ENCODE results near the gene ATP8A2.

Gene ATP8A2

GRCh38 chr13:25963674-25964073 lies 591.9 kb downstream of the ATP8A2 start:
- peak; percentile 8 for DNase-seq (ENCODE audit: low read depth)
- no peak for TF ChIP-seq CTCF (IDR thresholded peaks at IDR 0.05; ENCODE audit: low read length, missing control alignments)
- no peak overlapping the region for H3K4me3 ChIP-seq (replicated peaks; ENCODE audit: low read depth, low read length)

GRCh38 chr13:25965596-25965995 lies 593.8 kb downstream of the ATP8A2 start:
- TF ChIP-seq CTCF (IDR thresholded peaks at IDR 0.05; ENCODE audit: low read length, missing control alignments), result no peak
- no peak for DNase-seq (ENCODE audit: low read depth)
- H3K4me3 ChIP-seq (replicated peaks; ENCODE audit: low read depth, low read length), result no peak overlapping the region

DNA sequence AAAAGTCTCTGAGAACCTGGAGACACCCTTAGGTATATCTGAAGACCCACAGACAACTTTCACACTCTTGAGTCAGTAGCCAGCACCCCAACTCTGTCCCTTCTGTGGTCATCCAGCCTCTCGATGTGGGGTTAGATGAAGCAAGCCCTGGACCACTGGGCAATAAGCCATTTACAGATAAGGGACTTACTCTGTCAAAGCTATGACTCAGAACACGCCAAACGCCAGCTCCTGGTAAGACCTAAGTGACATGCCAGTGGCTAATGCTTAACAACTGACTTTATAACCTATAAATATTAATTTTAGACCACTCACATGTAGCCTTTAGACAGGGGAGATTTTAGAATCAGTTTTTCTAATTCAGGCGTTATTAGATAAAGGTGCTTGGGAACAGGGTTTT lies 594.3 kb downstream of the ATP8A2 start:
- no peak overlapping the region for H3K4me3 ChIP-seq (replicated peaks; ENCODE audit: low read depth, low read length)
- TF ChIP-seq CTCF (IDR thresholded peaks at IDR 0.05; ENCODE audit: low read length, missing control alignments), result no peak
- peak; percentile 39 for DNase-seq (ENCODE audit: low read depth)

- TF ChIP-seq CTCF (IDR thresholded peaks at IDR 0.05; ENCODE audit: low read length, missing control alignments), result no peak
- no peak for DNase-seq (ENCODE audit: low read depth)
- no peak overlapping the region for H3K4me3 ChIP-seq (replicated peaks; ENCODE audit: low read depth, low read length)
Measured at GRCh38 chr13:25967144-25967543, 595.4 kb downstream of the ATP8A2 start.

DNA sequence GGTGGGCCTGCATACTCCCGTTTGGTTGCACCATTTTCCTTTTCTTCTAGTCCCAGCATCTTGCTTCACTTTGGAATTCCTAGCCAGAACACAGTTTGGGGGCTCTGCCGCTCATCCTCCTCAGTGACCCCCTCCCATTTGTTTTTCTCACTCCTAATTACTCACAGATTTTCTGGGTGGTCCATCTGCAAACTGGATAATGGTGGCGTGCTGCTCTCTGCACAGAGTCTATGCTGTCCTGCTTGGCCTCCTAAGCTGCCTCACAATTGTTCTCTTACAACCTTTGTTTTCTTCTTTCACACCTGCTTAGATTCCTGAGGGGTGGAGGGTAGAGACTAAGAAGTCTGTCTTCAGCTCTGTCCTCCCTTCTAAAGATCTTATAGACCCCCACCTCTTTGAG lies 599.3 kb downstream of the ATP8A2 start:
- no peak overlapping the region for H3K4me3 ChIP-seq (replicated peaks; ENCODE audit: low read depth, low read length)
- no peak for DNase-seq (ENCODE audit: low read depth)
- TF ChIP-seq CTCF (IDR thresholded peaks at IDR 0.05; ENCODE audit: low read length, missing control alignments), result no peak

DNA sequence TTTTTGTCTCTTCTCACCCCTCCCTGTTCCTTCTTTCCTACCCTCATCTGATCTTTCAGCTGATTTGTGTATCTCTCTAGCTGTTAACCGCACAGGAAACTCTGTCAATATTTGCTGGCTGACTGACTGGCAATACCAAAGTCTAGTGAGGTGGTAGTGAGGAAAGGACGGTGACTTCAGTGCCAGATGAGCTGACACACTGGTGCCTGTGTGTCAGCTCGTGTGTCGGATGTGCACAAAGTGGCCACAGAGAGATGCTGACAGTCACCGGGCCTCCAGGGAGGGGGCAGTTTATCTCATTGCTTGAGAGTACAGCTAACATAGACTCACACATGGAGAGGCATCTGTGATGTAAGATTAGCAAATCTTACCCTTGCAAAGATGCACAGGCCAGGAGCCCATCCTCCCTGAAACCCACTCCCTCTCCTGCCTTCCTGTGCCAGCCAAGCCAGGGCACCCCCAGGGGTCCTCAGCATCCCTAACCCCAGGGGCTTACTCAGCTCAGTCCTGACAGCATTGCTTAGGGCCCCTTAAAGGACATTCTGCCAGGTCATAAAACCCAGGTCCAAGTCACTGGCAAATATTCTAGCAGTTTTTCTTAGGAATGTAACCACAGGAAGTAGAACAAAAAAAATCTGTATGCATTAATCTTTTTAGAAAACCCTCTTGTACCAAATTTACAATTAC lies 599.8 kb downstream of the ATP8A2 start:
- H3K4me3 ChIP-seq (replicated peaks; ENCODE audit: low read depth, low read length), result no peak overlapping the region
- no peak for TF ChIP-seq CTCF (IDR thresholded peaks at IDR 0.05; ENCODE audit: low read length, missing control alignments)
- no peak for DNase-seq (ENCODE audit: low read depth)

- no peak for DNase-seq (ENCODE audit: low read depth)
- no peak overlapping the region for H3K4me3 ChIP-seq (replicated peaks; ENCODE audit: low read depth, low read length)
- no peak for TF ChIP-seq CTCF (IDR thresholded peaks at IDR 0.05; ENCODE audit: low read length, missing control alignments)
Measured at GRCh38 chr13:25973085-25973484, 601.3 kb downstream of the ATP8A2 start.
